ENCODE measurements around the gene TMUB1. TPM values are rescaled to one million over a fixed set of nuclear protein-coding genes. Genes with fewer than 3 reads are reported as not detected.

TMUB1 gene
- total and polyA plus RNA-seq, 2 donors (not counting 3 experiments of a cell fraction or from before 2014, with no cell fraction given), result 41.3 to 45.3 TPM

DNA sequence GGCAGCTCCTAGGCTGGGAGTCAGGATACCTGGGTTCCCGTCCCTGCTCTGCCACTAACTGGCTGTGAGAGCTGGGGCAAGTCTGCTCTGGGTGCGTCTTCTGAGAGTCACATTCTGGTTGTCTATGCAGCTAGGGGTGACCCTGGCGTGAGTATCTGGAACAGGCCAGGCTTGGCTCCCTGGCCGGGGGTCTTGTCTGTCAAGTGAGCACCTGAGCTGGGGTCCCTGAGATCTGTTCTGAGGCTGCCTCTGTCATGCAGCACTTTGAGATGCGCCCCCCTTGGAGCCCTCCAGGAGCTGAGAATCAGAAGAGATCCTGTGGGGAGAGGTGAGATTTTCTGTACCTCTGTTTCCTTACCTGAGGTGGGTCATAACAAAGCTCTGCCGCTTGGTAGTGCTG lies 10.5 kb upstream of the TMUB1 start:
- no peak for FAIRE-seq
- CTCF ChIA-PET, result interaction anchor here (1.1 to 1.5 kb wide), 3 partner anchors 16 to 30 kb away, joined by 3 to 6 read pairs (median 4); no protein-coding TSS in a partner anchor
- dilution Hi-C loops (cut with MboI; ENCODE audit: extremely low pct_ligation_motif_present, low sequenced_read_pairs), result no loop called here

More for the DNA sequence above, 10.5 kb upstream of the TMUB1 start:
- H3K27ac ChIP-seq (ENCODE audit: insufficient read depth, low read depth, low read length), result no peak overlapping the region
- H3K9me3 ChIP-seq (replicated peaks; ENCODE audit: control insufficient read depth, insufficient read depth, low read length), result no peaks in the 10 kb centered on the region
- no TSS peak for BruUV-seq (replicated peaks)
- peaks cover 34% of the 10 kb centered on the region for H3K4me1 ChIP-seq (ENCODE audit: control insufficient read depth, extremely low read depth, insufficient read depth, low read length)
- intact Hi-C loops (cut with micrococcal nuclease), result no loop called here
- H3K9me1 ChIP-seq (replicated peaks; ENCODE audit: control insufficient read depth, extremely low read depth, insufficient read depth, low read length), result no peaks in the 10 kb centered on the region
- H3K36me3 ChIP-seq (ENCODE audit: control insufficient read depth in 2 of 2, extremely low read depth in 1 of 2, insufficient read depth in 2 of 2, low read length in 2 of 2), result peaks cover 0 to 12% of the 10 kb centered on the region in 2 experiments
- H3K9ac ChIP-seq (replicated peaks; ENCODE audit: extremely low read depth, insufficient read depth, low read length), result no peak overlapping the region
- H3K27me3 ChIP-seq (ENCODE audit: control insufficient read depth in 2 of 2, insufficient read depth in 2 of 2, low read length in 2 of 2), result no peaks in the 10 kb centered on the region
- DNase-seq (ENCODE audit: low read depth, low spot score), result no peak
- peaks cover 91% of the 10 kb centered on the region for H3K79me2 ChIP-seq (ENCODE audit: control insufficient read depth, insufficient read depth, low read length)
- TF ChIP-seq, protein P1, sequence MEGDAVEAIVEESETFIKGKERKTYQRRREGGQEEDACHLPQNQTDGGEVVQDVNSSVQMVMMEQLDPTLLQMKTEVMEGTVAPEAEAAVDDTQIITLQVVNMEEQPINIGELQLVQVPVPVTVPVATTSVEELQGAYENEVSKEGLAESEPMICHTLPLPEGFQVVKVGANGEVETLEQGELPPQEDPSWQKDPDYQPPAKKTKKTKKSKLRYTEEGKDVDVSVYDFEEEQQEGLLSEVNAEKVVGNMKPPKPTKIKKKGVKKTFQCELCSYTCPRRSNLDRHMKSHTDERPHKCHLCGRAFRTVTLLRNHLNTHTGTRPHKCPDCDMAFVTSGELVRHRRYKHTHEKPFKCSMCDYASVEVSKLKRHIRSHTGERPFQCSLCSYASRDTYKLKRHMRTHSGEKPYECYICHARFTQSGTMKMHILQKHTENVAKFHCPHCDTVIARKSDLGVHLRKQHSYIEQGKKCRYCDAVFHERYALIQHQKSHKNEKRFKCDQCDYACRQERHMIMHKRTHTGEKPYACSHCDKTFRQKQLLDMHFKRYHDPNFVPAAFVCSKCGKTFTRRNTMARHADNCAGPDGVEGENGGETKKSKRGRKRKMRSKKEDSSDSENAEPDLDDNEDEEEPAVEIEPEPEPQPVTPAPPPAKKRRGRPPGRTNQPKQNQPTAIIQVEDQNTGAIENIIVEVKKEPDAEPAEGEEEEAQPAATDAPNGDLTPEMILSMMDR (IDR thresholded peaks at IDR 0.05; ENCODE audit: extremely low read depth in 1 of 2, insufficient read depth in 1 of 2, low read depth in 1 of 2, low read length in 2 of 2), result no peak
- TF ChIP-seq MYC (IDR thresholded peaks at IDR 0.05; ENCODE audit: low read depth, low read length) (no peak), POLR2AphosphoS5 (IDR thresholded peaks at IDR 0.05; ENCODE audit: insufficient read depth, low read depth, low read length) (no peak), FOS (IDR thresholded peaks at IDR 0.05; ENCODE audit: borderline replicate concordance, insufficient read depth, low read length) (no peak), JUN (IDR thresholded peaks at IDR 0.05; ENCODE audit: borderline replicate concordance, insufficient read depth, insufficient read length, low read depth) (no peak), EZH2 (IDR thresholded peaks at IDR 0.05; ENCODE audit: borderline replicate concordance, low read depth, low read length, severe bottlenecking) (no peak)
- TF ChIP-seq, protein P2, sequence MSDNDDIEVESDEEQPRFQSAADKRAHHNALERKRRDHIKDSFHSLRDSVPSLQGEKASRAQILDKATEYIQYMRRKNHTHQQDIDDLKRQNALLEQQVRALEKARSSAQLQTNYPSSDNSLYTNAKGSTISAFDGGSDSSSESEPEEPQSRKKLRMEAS (IDR thresholded peaks at IDR 0.05; ENCODE audit: insufficient read depth, insufficient read length), result no peak
- H3K4me3 ChIP-seq (replicated peaks in 1 of 3; ENCODE audit: insufficient read depth in 1 of 3, low read depth in 1 of 3, low read length in 3 of 3), result no peak overlapping the region
- H2AFZ ChIP-seq (ENCODE audit: low read depth, low read length), result no peak overlapping the region
- POLR2A ChIA-PET, result interaction anchor here (0.6 kb wide), 1 partner anchor 13 kb away, joined by 3 read pairs; no protein-coding TSS in a partner anchor
- no peak overlapping the region for H3K4me2 ChIP-seq (ENCODE audit: insufficient read depth, low read length)
- H4K20me1 ChIP-seq (replicated peaks; ENCODE audit: control insufficient read depth, extremely low read depth, insufficient read depth, low read length), result no peaks in the 10 kb centered on the region

Measured in endothelial cell of umbilical vein (primary cell).